Measurements from ENCODE around the gene CDC42BPA. TPM values are rescaled to one million over a fixed set of nuclear protein-coding genes. Genes with fewer than 3 reads are reported as not detected.

CDC42BPA gene
- polyA plus RNA-seq, 3 donors: 0.20 to 0.45 (median 0.39) TPM

- Mint-ChIP-seq H3K9me3 (no peaks in the 10 kb centered on the region), H3K4me3 (no peak overlapping the region), H3K27ac (no peak overlapping the region), H3K27me3 (ENCODE audit: low read depth in 3 of 3) (peaks cover 0 to 2% (median 0%) of the 10 kb centered on the region in 3 donors), H3K4me1 (no peaks in the 10 kb centered on the region), H3K36me3 (no peaks in the 10 kb centered on the region)
- TF ChIP-seq CTCF (IDR thresholded peaks at IDR 0.05): no peak
- Histone ChIP-seq H3K9ac (ENCODE audit: insufficient read depth, low read length, poor library complexity, severe bottlenecking) (no peak overlapping the region), H3K79me2 (ENCODE audit: insufficient read depth, low read length) (no peaks in the 10 kb centered on the region), H3K9me3 (replicated peaks in 1 of 2; ENCODE audit: control insufficient read depth in 1 of 2, insufficient read depth in 1 of 2, low read length in 2 of 2) (no peaks in the 10 kb centered on the region), H3K36me3 (replicated peaks in 1 of 2; ENCODE audit: control insufficient read depth in 1 of 2, insufficient read depth in 2 of 2, low read length in 2 of 2) (no peaks in the 10 kb centered on the region), H3K27me3 (ENCODE audit: control insufficient read depth in 2 of 2, insufficient read depth in 2 of 2, low read length in 2 of 2) (no peaks in the 10 kb centered on the region), H3K4me1 (ENCODE audit: control insufficient read depth in 1 of 2, insufficient read depth in 2 of 2, low read length in 2 of 2) (no peaks in the 10 kb centered on the region), H2AFZ (ENCODE audit: insufficient read depth, low read depth, low read length, poor library complexity, severe bottlenecking) (no peak overlapping the region), H3K27ac (ENCODE audit: low read depth in 1 of 2, low read length in 2 of 2) (no peak overlapping the region), H3K4me3 (replicated peaks in 1 of 3; ENCODE audit: low read depth in 2 of 3, low read length in 3 of 3) (no peak overlapping the region), H4K20me1 (ENCODE audit: insufficient read depth, low read length) (no peaks in the 10 kb centered on the region), H3K4me2 (replicated peaks; ENCODE audit: extremely low read depth, low read length, poor library complexity, severe bottlenecking) (no peak overlapping the region)
- WGBS (ENCODE audit: insufficient coverage): no CpG with 5 or more reads among the region's 3 CpGs
- intact Hi-C loops (cut with micrococcal nuclease): no loop called here
- DNase-seq: no peak
Observed at GRCh38 chr1:227265891-227266290, 52.4 kb downstream of the CDC42BPA start.

- no peaks in the 10 kb centered on the region for H3K9me3 Mint-ChIP-seq
- H3K27me3 Mint-ChIP-seq (ENCODE audit: low read depth in 3 of 3): peaks cover 0 to 2% (median 0%) of the 10 kb centered on the region in 3 donors
- Histone ChIP-seq H3K27me3 (ENCODE audit: control insufficient read depth in 2 of 2, insufficient read depth in 2 of 2, low read length in 2 of 2) (no peaks in the 10 kb centered on the region), H3K36me3 (replicated peaks in 1 of 2; ENCODE audit: control insufficient read depth in 1 of 2, insufficient read depth in 2 of 2, low read length in 2 of 2) (no peaks in the 10 kb centered on the region), H3K79me2 (ENCODE audit: insufficient read depth, low read length) (no peaks in the 10 kb centered on the region), H3K27ac (ENCODE audit: low read depth in 1 of 2, low read length in 2 of 2) (no peak overlapping the region), H3K4me3 (replicated peaks in 1 of 3; ENCODE audit: low read depth in 2 of 3, low read length in 3 of 3) (no peak overlapping the region), H2AFZ (ENCODE audit: insufficient read depth, low read depth, low read length, poor library complexity, severe bottlenecking) (no peak overlapping the region), H3K9me3 (replicated peaks in 1 of 2; ENCODE audit: control insufficient read depth in 1 of 2, insufficient read depth in 1 of 2, low read length in 2 of 2) (no peaks in the 10 kb centered on the region), H4K20me1 (ENCODE audit: insufficient read depth, low read length) (no peaks in the 10 kb centered on the region), H3K4me2 (replicated peaks; ENCODE audit: extremely low read depth, low read length, poor library complexity, severe bottlenecking) (no peak overlapping the region), H3K9ac (ENCODE audit: insufficient read depth, low read length, poor library complexity, severe bottlenecking) (no peak overlapping the region), H3K4me1 (ENCODE audit: control insufficient read depth in 1 of 2, insufficient read depth in 2 of 2, low read length in 2 of 2) (no peaks in the 10 kb centered on the region)
- no peak overlapping the region for H3K4me3 Mint-ChIP-seq
- TF ChIP-seq CTCF (IDR thresholded peaks at IDR 0.05): no peak
- intact Hi-C loops (cut with micrococcal nuclease): no loop called here
- no peak overlapping the region for H3K27ac Mint-ChIP-seq
- no CpG with 5 or more reads among the region's 1 CpG for WGBS (ENCODE audit: insufficient coverage)
- no peaks in the 10 kb centered on the region for H3K4me1 Mint-ChIP-seq
- DNase-seq: no peak
- no peaks in the 10 kb centered on the region for H3K36me3 Mint-ChIP-seq
Observed at GRCh38 chr1:227263869-227264268, 54.4 kb downstream of the CDC42BPA start.
